Vagina (tissue), 2 donors: ENCODE measurements around the gene SOCS4.

Experiments used
- POLR2A ChIP-seq, 2 donors: fragments of 450-650 bp; IDR thresholded peaks; one replicate each; pipeline ENCODE4 v1.6.1; 2017; ENCODE audit warnings: antibody characterized with exemption in 2 of 2, mild to moderate bottlenecking in 2 of 2, moderate library complexity in 2 of 2
- POLR2AphosphoS5 ChIP-seq, 2 donors: sonication (generic); formaldehyde crosslinking; IDR thresholded peaks; one replicate each; pipeline ENCODE4 v1.9.0; 2017; ENCODE audit warnings: antibody characterized with exemption in 2 of 2, mild to moderate bottlenecking in 2 of 2, low read depth in 1 of 2; ENCODE audit not compliant: insufficient read depth in 1 of 2
- TF ChIP-seq, protein P1 (sequence below), 3 experiments: fragments of 450-650 bp in 2 of 3; fragments of 200-600 bp in 1 of 3; sonication (generic) in 1 of 3; IDR thresholded peaks; one replicate each; pipeline ENCODE4 v1.5.1; 2017 to 2019; ENCODE audit warnings: antibody characterized with exemption in 3 of 3, mild to moderate bottlenecking in 2 of 3, moderate library complexity in 2 of 3

DNA sequence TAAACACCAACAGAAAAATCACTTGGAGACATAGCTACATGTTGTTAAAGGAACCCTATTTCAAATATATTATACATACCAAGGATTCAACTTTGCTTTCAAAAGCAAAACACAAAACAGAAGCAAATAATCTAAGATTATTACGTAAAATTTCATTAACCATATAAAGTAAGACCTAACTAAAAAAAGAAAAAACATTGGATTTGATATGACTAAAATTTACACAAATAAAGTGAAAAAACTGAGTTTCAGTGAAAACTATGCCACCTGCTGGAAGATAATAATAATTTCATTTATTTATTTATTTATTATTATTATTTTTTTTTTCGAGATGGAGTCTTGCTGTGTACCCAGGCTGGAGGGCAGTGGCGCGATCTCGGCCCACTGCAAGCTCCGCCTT lies 45.3 kb upstream of the SOCS4 start:
- TF ChIP-seq POLR2A (IDR thresholded peaks at IDR 0.05) (no peak), POLR2AphosphoS5 (IDR thresholded peaks at IDR 0.05; ENCODE audit: insufficient read depth in 1 of 2, low read depth in 1 of 2) (no peak)
- TF ChIP-seq, protein P1, sequence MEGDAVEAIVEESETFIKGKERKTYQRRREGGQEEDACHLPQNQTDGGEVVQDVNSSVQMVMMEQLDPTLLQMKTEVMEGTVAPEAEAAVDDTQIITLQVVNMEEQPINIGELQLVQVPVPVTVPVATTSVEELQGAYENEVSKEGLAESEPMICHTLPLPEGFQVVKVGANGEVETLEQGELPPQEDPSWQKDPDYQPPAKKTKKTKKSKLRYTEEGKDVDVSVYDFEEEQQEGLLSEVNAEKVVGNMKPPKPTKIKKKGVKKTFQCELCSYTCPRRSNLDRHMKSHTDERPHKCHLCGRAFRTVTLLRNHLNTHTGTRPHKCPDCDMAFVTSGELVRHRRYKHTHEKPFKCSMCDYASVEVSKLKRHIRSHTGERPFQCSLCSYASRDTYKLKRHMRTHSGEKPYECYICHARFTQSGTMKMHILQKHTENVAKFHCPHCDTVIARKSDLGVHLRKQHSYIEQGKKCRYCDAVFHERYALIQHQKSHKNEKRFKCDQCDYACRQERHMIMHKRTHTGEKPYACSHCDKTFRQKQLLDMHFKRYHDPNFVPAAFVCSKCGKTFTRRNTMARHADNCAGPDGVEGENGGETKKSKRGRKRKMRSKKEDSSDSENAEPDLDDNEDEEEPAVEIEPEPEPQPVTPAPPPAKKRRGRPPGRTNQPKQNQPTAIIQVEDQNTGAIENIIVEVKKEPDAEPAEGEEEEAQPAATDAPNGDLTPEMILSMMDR (IDR thresholded peaks at IDR 0.05), result no peak
